Left lung (tissue), 10 donors: ENCODE measurements around the gene KIAA0753. TPM values are rescaled to one million over a fixed set of nuclear protein-coding genes. Genes with fewer than 3 reads are reported as not detected.

Source experiments
- ATAC-seq: fragments of 200-7000 bp; cut with Tn5 transposase; one replicate; pipeline ENCODE4 v1.9.1; 2020; ENCODE audit warnings: moderate library complexity
- DNase-seq, 4 donors: peaks; one replicate each; pipeline ENCODE4 v3.0.0-alpha.2; 2013 to 2020
- H3K27ac ChIP-seq, 2 donors: fragments of 200-600 bp; sonication (generic) in 1 of 2; one replicate each; pipeline versions ENCODE4 v1.5.0 to v1.8.0; 2020 to 2021
- H3K27me3 ChIP-seq, 2 donors: fragments of 200-600 bp; sonication (generic) in 1 of 2; one replicate each; pipeline versions ENCODE4 v1.5.0 to v1.8.0; 2020 to 2021
- H3K36me3 ChIP-seq, 2 donors: fragments of 200-600 bp; sonication (generic) in 1 of 2; one replicate each; pipeline versions ENCODE4 v1.5.0 to v1.8.0; 2020 to 2021
- H3K4me1 ChIP-seq, 2 donors: fragments of 200-600 bp; one replicate each; pipeline ENCODE4 v1.8.0; 2021
- H3K4me3 ChIP-seq, 2 donors: fragments of 200-600 bp; sonication (generic) in 1 of 2; one replicate each; pipeline versions ENCODE4 v1.5.0 to v1.8.0; 2020 to 2021; ENCODE audit warnings: mild to moderate bottlenecking in 1 of 2
- H3K9me3 ChIP-seq, 2 donors: fragments of 200-600 bp; sonication (generic) in 1 of 2; one replicate each; pipeline versions ENCODE4 v1.5.0 to v1.8.0; 2020 to 2021
- intact Hi-C, 2 donors: fragments of 100-400 bp; cut with DNase I; formaldehyde crosslinking; loops; one replicate each; pipeline versions ENCODE4 v1.11.2 to v1.14.2; 2022
- polyA plus RNA-seq, 6 donors: library from polyadenylated mRNA; unstranded; fragments of 120-200 nt; gene quantifications; one replicate each; pipeline ENCODE4 v1.2.1, GENCODE V29; 2013; ENCODE audit not compliant: insufficient read length in 6 of 6
- total RNA-seq, 2 donors: library from RNA; stranded (reverse); fragmentation: NEBNext Ultra II Directional; extraction: Animal tissue kit (Norgen Biotek cat#: 25700); gene quantifications; one replicate each; pipeline ENCODE4 v1.2.1, GENCODE V29; 2021
- TF ChIP-seq, protein P1 (sequence below), 2 donors: fragments of 200-600 bp; sonication (generic) in 1 of 2; IDR thresholded peaks; one replicate each; pipeline versions ENCODE4 v1.5.0 to v1.8.0; 2021; ENCODE audit warnings: antibody characterized with exemption in 2 of 2
- donor health status: DM: no; HTN: yes; CAD: no.
- donor health status: DM: no; HTN: no; CAD: no.

KIAA0753 gene
- total and polyA plus RNA-seq, 8 donors = 15.8 to 46.7 (median 37.4) TPM

DNA sequence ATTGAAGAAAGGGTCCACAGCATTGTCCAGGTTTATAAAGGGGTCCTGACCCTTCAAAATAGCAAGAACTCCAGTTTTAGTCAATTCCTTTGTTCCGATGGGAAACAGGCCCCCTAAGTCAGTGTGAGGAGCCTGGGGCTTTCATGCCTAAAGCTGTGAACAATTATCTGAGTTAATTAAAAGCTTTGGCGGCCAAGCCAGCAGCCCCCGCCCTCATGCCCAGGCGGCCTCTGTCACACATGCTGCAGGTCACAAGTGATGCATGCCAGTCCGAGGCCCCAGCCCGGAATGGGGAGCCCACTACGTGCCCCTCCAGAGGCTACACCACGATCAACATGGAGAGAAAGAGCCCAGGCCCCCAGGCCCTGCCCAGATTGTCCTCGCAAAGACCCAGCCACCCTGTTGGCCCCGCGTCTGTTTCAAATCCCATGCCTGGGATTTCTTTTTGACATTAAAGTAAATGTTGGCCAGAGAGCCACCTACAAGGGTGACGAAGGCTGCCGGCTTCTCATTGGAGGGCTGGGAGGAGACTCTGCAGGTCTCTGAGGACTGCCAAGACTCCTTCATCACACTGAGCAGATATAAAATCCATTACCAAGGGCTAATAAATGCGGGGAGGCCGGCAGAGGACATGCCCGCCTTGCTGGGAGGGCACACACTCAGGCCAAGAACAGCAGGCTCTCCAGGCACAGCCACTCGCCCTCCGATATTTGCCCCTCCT, 69.6 kb downstream of the KIAA0753 start:
- Histone ChIP-seq H3K27ac (no peak overlapping the region), H3K36me3 (no peaks in the 10 kb centered on the region), H3K4me3 (no peak overlapping the region), H3K27me3 (no peaks in the 10 kb centered on the region), H3K4me1 (peaks cover 0 to 13% of the 10 kb centered on the region in 2 donors), H3K9me3 (no peaks in the 10 kb centered on the region)
- TF ChIP-seq, protein P1, sequence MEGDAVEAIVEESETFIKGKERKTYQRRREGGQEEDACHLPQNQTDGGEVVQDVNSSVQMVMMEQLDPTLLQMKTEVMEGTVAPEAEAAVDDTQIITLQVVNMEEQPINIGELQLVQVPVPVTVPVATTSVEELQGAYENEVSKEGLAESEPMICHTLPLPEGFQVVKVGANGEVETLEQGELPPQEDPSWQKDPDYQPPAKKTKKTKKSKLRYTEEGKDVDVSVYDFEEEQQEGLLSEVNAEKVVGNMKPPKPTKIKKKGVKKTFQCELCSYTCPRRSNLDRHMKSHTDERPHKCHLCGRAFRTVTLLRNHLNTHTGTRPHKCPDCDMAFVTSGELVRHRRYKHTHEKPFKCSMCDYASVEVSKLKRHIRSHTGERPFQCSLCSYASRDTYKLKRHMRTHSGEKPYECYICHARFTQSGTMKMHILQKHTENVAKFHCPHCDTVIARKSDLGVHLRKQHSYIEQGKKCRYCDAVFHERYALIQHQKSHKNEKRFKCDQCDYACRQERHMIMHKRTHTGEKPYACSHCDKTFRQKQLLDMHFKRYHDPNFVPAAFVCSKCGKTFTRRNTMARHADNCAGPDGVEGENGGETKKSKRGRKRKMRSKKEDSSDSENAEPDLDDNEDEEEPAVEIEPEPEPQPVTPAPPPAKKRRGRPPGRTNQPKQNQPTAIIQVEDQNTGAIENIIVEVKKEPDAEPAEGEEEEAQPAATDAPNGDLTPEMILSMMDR (IDR thresholded peaks at IDR 0.05) = no peak
- no peak for ATAC-seq
- no peak for DNase-seq
- intact Hi-C loops = no loop called here

DNA sequence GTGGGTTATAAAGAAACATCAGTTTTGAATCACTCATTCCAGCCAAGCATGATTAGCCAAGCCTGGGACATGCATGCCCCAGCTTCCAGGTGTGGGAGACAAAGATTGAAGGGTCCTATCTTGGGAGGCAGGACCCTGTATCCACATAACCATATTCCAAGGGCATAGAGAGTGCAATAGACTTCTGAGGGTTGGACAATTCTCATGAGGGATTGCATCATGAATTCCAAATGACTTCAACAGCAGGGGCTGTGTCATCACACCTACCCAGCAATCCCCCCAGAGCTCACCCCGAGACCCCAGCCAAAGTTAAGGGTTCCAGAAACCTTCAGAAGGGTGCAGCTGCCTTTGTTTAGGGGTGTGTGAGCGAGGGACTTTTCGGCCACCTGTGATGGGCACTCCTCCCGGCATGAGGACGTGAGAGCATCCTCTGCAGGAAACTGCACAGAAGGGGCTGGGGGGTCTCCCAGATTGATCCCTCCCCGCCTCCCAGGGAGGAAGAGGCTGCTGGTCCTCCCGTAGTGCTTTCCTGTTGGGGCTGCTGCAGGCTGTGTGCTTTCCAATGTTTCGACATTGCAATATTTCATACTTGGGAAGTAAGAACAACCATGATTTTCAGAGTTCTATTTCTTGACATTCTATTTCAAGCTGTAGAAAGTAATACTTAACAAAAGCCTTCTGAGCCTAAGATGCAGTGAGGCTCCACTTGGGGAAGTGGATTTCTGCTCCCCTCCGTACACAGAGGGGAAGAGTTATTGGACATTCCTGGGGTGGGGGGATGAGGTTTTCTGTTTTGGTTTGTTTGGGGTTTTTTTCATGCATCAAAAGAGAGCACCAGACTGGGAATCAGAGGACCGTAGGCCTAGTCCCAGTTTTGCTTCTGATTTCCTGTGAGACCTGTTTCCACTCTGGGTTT, 70.9 kb downstream of the KIAA0753 start:
- TF ChIP-seq, protein P1 (IDR thresholded peaks at IDR 0.05) = no peak
- intact Hi-C loops = no loop called here
- Histone ChIP-seq H3K27me3 (no peaks in the 10 kb centered on the region), H3K4me3 (no peak overlapping the region), H3K27ac (no peak overlapping the region), H3K36me3 (no peaks in the 10 kb centered on the region), H3K4me1 (peaks cover 0 to under 1% of the 10 kb centered on the region in 2 donors), H3K9me3 (no peaks in the 10 kb centered on the region)
- DNase-seq (no peak), ATAC-seq (no peak)

DNA sequence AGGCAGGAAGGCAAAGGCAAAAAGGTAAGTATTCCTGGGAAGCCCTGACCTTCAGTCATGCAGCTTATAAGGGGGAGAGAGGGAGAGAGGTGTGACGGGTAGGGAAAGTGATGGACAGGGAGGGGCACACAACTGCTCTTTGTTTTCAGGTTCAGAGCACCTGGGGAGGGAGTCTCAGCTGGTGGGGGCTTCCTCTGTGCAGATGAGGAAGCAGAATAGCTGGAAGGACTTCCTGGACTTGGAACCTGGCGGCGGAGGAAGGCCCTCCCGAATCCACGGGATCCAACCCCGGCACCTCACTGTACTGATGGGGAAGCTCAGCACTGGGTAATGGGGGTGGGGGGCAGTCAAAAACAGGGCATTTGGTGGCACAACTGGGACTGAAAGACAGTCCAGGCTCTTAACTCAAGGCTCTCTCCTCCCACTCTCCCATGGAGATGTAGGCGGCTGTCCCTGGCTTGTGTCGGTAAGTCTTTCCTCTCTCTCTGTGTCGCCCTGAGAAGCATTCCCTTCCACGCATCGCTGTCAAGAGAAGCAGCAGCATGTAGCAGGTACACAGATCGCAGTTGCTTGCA, 72.2 kb downstream of the KIAA0753 start:
- no peaks in the 10 kb centered on the region for H3K36me3 ChIP-seq
- no peak for ATAC-seq
- no peak overlapping the region for H3K27ac ChIP-seq
- TF ChIP-seq, protein P1 (IDR thresholded peaks at IDR 0.05) = no peak
- intact Hi-C loops = no loop called here
- no peak for DNase-seq
- H3K9me3 ChIP-seq = no peaks in the 10 kb centered on the region
- no peaks in the 10 kb centered on the region for H3K4me1 ChIP-seq
- H3K27me3 ChIP-seq = no peaks in the 10 kb centered on the region
- H3K4me3 ChIP-seq = no peak overlapping the region

DNA sequence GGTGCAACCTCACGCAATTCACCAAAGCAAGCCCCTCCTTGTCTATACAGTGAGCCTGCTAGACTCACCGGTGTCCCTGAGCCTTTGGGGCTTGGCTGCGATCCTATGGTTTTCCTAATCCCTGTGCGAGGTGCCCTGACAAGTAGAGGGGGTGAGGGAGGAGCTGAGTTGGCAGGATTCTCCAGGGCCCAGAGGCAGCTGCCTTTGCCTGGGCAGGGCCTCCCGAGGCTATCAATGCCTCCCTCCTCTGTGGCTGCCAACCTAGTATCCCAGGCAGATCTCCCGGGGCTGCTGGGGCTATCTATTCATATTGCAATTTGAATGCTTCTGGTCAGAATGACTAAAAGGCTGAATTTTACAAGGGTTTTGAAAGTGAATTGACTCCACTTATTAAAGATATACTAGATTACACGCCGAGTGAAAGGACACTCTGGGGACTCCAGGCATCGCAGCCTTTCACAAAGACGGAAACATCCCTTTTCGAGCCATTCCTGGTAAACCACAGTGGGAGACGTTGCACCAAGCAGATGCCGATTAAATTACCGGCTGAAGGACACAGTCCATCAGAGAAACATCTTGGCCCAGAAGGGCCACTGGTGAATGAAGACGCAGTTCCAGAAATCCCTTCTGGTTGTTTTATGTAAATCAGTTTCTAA, 72.9 kb downstream of the KIAA0753 start:
- H3K27me3 ChIP-seq = no peaks in the 10 kb centered on the region
- intact Hi-C loops = no loop called here
- H3K4me3 ChIP-seq = no peak overlapping the region
- no peaks in the 10 kb centered on the region for H3K36me3 ChIP-seq
- ATAC-seq (peak; percentile 91), DNase-seq (peak in 1 of 4 donors; percentile 62)
- H3K4me1 ChIP-seq = no peaks in the 10 kb centered on the region
- TF ChIP-seq, protein P1 (IDR thresholded peaks at IDR 0.05) = no peak
- no peaks in the 10 kb centered on the region for H3K9me3 ChIP-seq
- peak overlapping the region; percentile 67 to 69 for H3K27ac ChIP-seq
